Gastroesophageal sphincter (tissue), 4 donors: ENCODE measurements around the gene OR1N1. TPM values are rescaled to one million over a fixed set of nuclear protein-coding genes. Genes with fewer than 3 reads are reported as not detected.
"Not testable (repeated sequence)": the region's sequence is repeated elsewhere in the genome, so short reads cannot be mapped to it uniquely, and the experiment has no call there.

Experiments
- ATAC-seq: fragments of 150-250 bp; one replicate; pipeline ENCODE4 v1.9.1; 2016; ENCODE audit warnings: mild to moderate bottlenecking, moderate library complexity
- H3K27ac ChIP-seq, 4 donors: fragments of 200-600 bp; sonication (generic) in 3 of 4; 1 replicate in 3 of 4; 2 replicates in 1 of 4; pipeline ENCODE4 v1.5.1; 2016 to 2019
- H3K27me3 ChIP-seq: fragments of 200-600 bp; sonication (generic); one replicate; pipeline ENCODE4 v1.5.1; 2019
- H3K36me3 ChIP-seq, 2 donors: fragments of 200-600 bp; sonication (generic); one replicate each; pipeline ENCODE4 v1.5.1; 2019; ENCODE audit warnings: control low read depth in 1 of 2
- H3K4me1 ChIP-seq, 3 donors: fragments of 200-600 bp; sonication (generic); 1 replicate in 2 of 3; 2 replicates in 1 of 3; pipeline ENCODE4 v1.5.1; 2016 to 2019; ENCODE audit warnings: control low read depth in 2 of 3
- H3K4me3 ChIP-seq, 2 donors: fragments of 200-600 bp; sonication (generic); one replicate each; pipeline ENCODE4 v1.5.1; 2019; ENCODE audit warnings: mild to moderate bottlenecking in 1 of 2, moderate library complexity in 1 of 2
- H3K9me3 ChIP-seq, 3 donors: fragments of 200-600 bp; sonication (generic); one replicate each; pipeline ENCODE4 v1.5.1; 2017 to 2019; ENCODE audit warnings: control low read depth in 2 of 3
- EP300 ChIP-seq: sonication (generic); formaldehyde crosslinking; IDR thresholded peaks from one replicate; pipeline ENCODE4 v1.6.1; 2017; ENCODE audit warnings: antibody characterized with exemption, mild to moderate bottlenecking
- POLR2A ChIP-seq, 2 donors: fragments of 450-650 bp; IDR thresholded peaks; one replicate each; pipeline ENCODE4 v1.6.1; 2017; ENCODE audit warnings: antibody characterized with exemption in 2 of 2, mild to moderate bottlenecking in 2 of 2, moderate library complexity in 1 of 2
- POLR2AphosphoS5 ChIP-seq: sonication (generic); formaldehyde crosslinking; IDR thresholded peaks from one replicate; pipeline ENCODE4 v1.6.1; 2017; ENCODE audit warnings: antibody characterized with exemption
- WGBS, 2 donors: methylation state at CpG; one replicate each; pipeline ENCODE4 v1.1.5; 2018; ENCODE audit warnings: low coverage in 1 of 2; 5-methylcytosine and 5-hydroxymethylcytosine counted together
- total RNA-seq, 4 donors: library from RNA; depleted of rRNA; stranded (reverse); fragments of >200 nt; gene quantifications; one replicate each; pipeline ENCODE4 v1.1.0, GENCODE V29; 2016
- TF ChIP-seq, protein P1 (sequence below), 4 experiments: fragments of 200-600 bp in 2 of 4; fragments of 450-650 bp in 2 of 4; sonication (generic) in 1 of 4; IDR thresholded peaks; one replicate each; pipeline ENCODE4 v1.5.1; 2017 to 2019; ENCODE audit warnings: antibody characterized with exemption in 4 of 4, mild to moderate bottlenecking in 2 of 4, moderate library complexity in 2 of 4

Gene OR1N1
- total RNA-seq, 4 donors from 2014 or later, result not detected

DNA sequence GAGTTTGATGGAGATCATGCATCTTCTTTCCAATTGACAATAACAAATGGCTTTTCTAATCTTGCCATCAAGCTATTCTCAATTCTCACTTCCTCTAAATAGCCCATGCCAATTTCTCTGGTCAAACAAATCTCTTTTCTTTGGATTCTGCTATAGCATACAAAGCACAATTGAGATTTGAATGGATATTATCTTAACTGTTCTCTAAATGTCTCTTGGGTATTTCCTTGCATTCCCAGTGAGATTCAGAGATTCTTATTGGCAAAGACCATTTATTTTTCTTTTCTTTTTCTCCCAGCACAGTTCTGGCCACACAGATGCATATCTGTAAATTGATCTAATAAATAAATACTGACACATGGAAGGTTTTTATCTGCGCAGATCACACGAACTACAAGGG is 25.7 kb upstream of the OR1N1 start, which contains the start of gene OR1N2:
OR1N2 (plus strand) TSS at position 301 of the 400 bp plus-strand sequence. CDS start 100 bp downstream, outside the sequence.
- Histone ChIP-seq H3K9me3 (no peaks in the 10 kb centered on the region), H3K27me3 (no peaks in the 10 kb centered on the region), H3K4me1 (no peaks in the 10 kb centered on the region), H3K4me3 (no peak within 1 kb of the TSS), H3K36me3 (no peaks in the 10 kb centered on the region), H3K27ac (no peak within 1 kb of the TSS)
- ATAC-seq, result no peak
- 60 to 62% methylated on average over 2 of the region's 2 CpGs for WGBS, 2 donors
- TF ChIP-seq, protein P1, sequence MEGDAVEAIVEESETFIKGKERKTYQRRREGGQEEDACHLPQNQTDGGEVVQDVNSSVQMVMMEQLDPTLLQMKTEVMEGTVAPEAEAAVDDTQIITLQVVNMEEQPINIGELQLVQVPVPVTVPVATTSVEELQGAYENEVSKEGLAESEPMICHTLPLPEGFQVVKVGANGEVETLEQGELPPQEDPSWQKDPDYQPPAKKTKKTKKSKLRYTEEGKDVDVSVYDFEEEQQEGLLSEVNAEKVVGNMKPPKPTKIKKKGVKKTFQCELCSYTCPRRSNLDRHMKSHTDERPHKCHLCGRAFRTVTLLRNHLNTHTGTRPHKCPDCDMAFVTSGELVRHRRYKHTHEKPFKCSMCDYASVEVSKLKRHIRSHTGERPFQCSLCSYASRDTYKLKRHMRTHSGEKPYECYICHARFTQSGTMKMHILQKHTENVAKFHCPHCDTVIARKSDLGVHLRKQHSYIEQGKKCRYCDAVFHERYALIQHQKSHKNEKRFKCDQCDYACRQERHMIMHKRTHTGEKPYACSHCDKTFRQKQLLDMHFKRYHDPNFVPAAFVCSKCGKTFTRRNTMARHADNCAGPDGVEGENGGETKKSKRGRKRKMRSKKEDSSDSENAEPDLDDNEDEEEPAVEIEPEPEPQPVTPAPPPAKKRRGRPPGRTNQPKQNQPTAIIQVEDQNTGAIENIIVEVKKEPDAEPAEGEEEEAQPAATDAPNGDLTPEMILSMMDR (IDR thresholded peaks at IDR 0.05), result no peak
- TF ChIP-seq POLR2A (IDR thresholded peaks at IDR 0.05) (no peak), POLR2AphosphoS5 (no peak), EP300 (no peak)

DNA sequence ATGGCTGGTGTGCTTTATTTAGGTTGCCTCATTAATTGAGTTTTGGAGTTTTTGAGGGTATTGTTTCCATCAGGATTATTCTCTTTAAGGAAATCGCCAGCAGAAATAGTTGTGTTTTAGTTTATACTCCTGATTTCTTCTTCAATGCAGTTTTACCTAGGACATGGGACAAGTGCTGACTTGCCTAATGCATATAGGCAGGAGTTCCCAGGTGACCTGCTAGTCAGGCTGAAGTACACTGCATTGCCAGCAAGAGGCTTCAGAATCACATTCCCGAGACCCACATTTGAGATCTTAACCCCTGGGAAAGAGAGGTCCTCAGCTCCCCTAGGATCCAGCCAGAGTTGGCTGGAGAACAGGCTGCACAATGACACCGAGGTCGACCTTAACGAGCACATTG is 24.3 kb upstream of the OR1N1 start:
- no peaks in the 10 kb centered on the region for H3K27me3 ChIP-seq
- no peaks in the 10 kb centered on the region for H3K36me3 ChIP-seq
- no peaks in the 10 kb centered on the region for H3K9me3 ChIP-seq
- no peak for ATAC-seq
- H3K27ac ChIP-seq, result no peak overlapping the region
- no peaks in the 10 kb centered on the region for H3K4me1 ChIP-seq
- no peak overlapping the region for H3K4me3 ChIP-seq
- TF ChIP-seq EP300 (no peak), POLR2AphosphoS5 (no peak), POLR2A (IDR thresholded peaks at IDR 0.05) (no peak)
- TF ChIP-seq, protein P1 (IDR thresholded peaks at IDR 0.05), result no peak
- whole genome bisulfite sequencing, 2 donors, result 57 to 80% methylated on average over 1 to 3 of the region's 5 CpGs

DNA sequence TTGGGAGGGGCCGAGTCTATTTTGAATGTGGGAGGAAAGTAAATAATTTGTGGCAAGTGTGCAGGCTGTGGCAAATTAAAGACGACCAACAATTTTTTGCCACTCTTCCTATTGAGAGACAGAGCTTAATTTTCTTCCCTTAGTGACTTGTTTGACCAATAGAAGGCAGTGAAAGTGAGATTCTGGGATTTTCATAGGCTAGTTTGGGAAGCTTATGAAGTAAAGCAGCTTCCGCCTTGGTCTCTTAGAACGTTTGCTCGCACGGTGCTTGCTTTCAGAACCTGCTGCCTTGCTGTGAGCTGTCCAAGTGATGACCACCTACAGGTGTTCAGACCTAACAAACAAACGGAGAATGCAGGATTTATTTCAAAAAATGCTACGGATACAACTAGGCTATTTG is 19.1 kb upstream of the OR1N1 start:
- Histone ChIP-seq H3K4me1 (no peaks in the 10 kb centered on the region), H3K4me3 (no peak overlapping the region), H3K36me3 (no peaks in the 10 kb centered on the region), H3K27me3 (no peaks in the 10 kb centered on the region), H3K27ac (no peak overlapping the region), H3K9me3 (no peaks in the 10 kb centered on the region)
- ATAC-seq, result no peak
- no peak for TF ChIP-seq POLR2A (IDR thresholded peaks at IDR 0.05)
- 50 to 61% methylated on average over 4 to 8 of the region's 8 CpGs for WGBS, 2 donors

DNA sequence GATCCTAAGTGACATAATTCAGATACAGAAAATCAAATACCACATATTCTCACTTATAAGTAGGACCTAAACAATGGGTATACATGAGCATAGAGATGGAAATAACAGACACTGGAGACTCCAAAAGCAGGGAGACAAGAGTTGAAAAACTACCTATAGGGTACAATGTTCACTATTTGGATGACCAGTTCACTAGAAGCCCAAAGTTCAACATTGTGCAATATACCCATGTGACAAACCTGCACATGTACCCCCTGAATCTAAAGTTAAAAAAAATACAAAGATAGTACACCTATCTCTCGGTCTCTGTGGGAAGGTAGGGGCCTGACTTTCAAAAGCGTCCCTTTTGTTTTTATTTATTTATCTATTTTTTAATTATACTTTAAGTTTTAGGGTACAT is 11.7 kb upstream of the OR1N1 start:
- ATAC-seq, result no peak
- WGBS, 2 donors, result 59 to 62% methylated on average over 2 of the region's 2 CpGs
- Histone ChIP-seq H3K9me3 (peaks cover 0 to 10% (median 0%) of the 10 kb centered on the region in 3 donors), H3K4me3 (no peak overlapping the region), H3K27ac (no peak overlapping the region), H3K36me3 (no peaks in the 10 kb centered on the region), H3K27me3 (no peaks in the 10 kb centered on the region), H3K4me1 (no peaks in the 10 kb centered on the region)
- TF ChIP-seq EP300 (no peak), POLR2A (IDR thresholded peaks at IDR 0.05) (no peak), POLR2AphosphoS5 (no peak)
- TF ChIP-seq, protein P1 (IDR thresholded peaks at IDR 0.05), result no peak

DNA sequence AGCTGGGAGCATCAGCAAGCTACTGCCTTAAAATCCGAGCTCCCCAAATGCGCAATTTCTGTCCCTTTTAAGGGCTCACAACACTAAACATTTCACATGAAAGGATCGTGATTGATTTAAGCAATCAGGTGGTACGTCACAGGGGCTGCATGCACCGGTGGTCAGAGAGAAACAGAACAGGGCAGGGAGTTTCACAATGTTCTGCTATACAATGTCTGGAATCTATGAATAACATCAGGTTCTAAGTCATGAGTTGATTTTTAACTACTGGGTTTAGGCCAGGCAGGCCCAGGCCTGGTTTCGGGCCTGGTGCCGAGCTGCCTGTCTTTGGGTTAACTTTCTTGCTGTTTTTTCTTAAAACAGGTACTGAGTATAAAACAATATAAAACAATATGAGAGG is 10.0 kb upstream of the OR1N1 start:
- ATAC-seq, H3K36me3 ChIP-seq, H3K4me1 ChIP-seq, H3K27me3 ChIP-seq, H3K9me3 ChIP-seq, H3K27ac ChIP-seq, H3K4me3 ChIP-seq: not testable (repeated sequence)
- 28 to 60% methylated on average over 4 to 7 of the region's 7 CpGs for WGBS, 2 donors

DNA sequence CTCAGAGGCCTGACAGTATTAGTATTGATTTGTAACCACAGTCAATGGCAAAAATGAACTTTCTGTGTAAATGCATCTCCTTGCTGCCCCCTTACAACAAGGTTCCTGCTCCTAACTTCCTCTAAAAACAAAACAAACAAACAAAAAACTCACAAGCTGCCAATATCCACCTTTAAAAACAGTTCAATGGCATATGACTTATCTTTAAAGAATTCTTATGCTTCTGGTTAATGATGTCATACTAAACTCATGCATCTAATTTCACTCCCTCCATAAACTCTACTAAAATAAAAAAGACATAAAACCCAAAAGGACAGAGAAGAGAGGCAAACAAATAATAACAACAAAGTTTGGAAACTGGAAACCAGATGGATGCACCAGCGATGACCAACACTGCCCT is 9.0 kb upstream of the OR1N1 start:
- H3K4me1 ChIP-seq, result no peaks in the 10 kb centered on the region
- TF ChIP-seq, protein P1 (IDR thresholded peaks at IDR 0.05), result no peak
- TF ChIP-seq EP300, result no peak
- no peak for TF ChIP-seq POLR2AphosphoS5
- no peak for TF ChIP-seq POLR2A (IDR thresholded peaks at IDR 0.05)
- no peak for ATAC-seq
- H3K36me3 ChIP-seq, result no peaks in the 10 kb centered on the region
- WGBS, 2 donors, result 100% methylated on average over 1 of the region's 1 CpG
- H3K4me3 ChIP-seq, result no peak overlapping the region
- no peak overlapping the region for H3K27ac ChIP-seq
- H3K9me3 ChIP-seq, result peaks cover 0 to 10% (median 0%) of the 10 kb centered on the region in 3 donors
- no peaks in the 10 kb centered on the region for H3K27me3 ChIP-seq

DNA sequence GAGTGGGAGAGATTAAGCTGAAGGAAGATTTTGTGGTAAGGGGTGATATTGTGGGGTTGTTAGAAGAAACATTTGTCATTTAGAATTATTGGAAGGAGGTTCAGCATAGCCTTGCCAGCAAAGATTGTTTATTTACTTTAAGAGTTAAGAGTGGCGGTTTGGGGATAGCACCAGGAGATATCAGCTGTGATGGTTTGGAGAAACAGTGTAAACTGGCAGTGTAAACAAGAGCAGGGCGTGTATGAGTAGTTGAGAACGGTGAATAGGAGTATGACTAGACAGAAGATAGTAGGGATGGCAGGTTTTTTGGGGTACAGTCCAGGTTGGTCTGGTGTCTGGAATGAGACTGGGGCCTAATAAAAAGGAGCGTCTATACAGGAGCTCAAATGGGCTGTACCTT is 4.1 kb upstream of the OR1N1 start:
- WGBS, 2 donors, result 43 to 44% methylated on average over 4 of the region's 4 CpGs
- H3K4me1 ChIP-seq, H3K4me3 ChIP-seq, H3K27ac ChIP-seq, H3K36me3 ChIP-seq, H3K9me3 ChIP-seq, H3K27me3 ChIP-seq, ATAC-seq: not testable (repeated sequence)
